HCT116 (cell line): ENCODE data around the gene PXN.

Experiments used
- EGR1 ChIP-seq: IDR thresholded peaks from 2 replicates; pipeline ENCODE4 v1.6.1; 2012; ENCODE audit warnings: low read depth
- EZH2 ChIP-seq: fragments of 200-600 bp; sonication (generic); IDR thresholded peaks from 2 replicates; pipeline ENCODE4 v1.6.1; 2017; ENCODE audit warnings: antibody characterized with exemption, mixed run types
- EZH2phosphoT487 ChIP-seq: fragments of 200-600 bp; IDR thresholded peaks from 2 replicates; pipeline ENCODE4 v1.6.1; 2018; ENCODE audit warnings: antibody characterized with exemption, borderline replicate concordance
- POLR2A ChIP-seq: IDR thresholded peaks from 2 replicates; pipeline ENCODE4 v1.7.0; 2011; ENCODE audit warnings: borderline replicate concordance; ENCODE audit not compliant: insufficient read depth, insufficient read length; ENCODE audit errors: extremely low read depth
- POLR2AphosphoS5 ChIP-seq: IDR thresholded peaks from 2 replicates; pipeline ENCODE4 v1.6.1; 2011; ENCODE audit warnings: mild to moderate bottlenecking, low read depth, low read length, moderate library complexity
- SIN3A ChIP-seq: IDR thresholded peaks from 2 replicates; pipeline ENCODE4 v1.6.1; 2012; ENCODE audit warnings: low read depth
- SP1 ChIP-seq: IDR thresholded peaks from 2 replicates; pipeline ENCODE4 v1.6.1; 2012; ENCODE audit warnings: low read depth
- SRF ChIP-seq: IDR thresholded peaks from 2 replicates; pipeline ENCODE4 v1.6.1; 2012; ENCODE audit warnings: low read depth
- ZNF274 ChIP-seq: fragments of 200-500 bp; sonication (Bioruptor generic); IDR thresholded peaks from 2 replicates; pipeline ENCODE4 v1.6.1; 2014; ENCODE audit warnings: mild to moderate bottlenecking, low read depth, low read length, inconsistent platforms
- TF ChIP-seq, protein P1 (sequence below): IDR thresholded peaks from 2 replicates; pipeline ENCODE4 v1.6.1; 2012
- TF ChIP-seq, protein P2 (sequence below), 3 experiments: fragments of 200-600 bp in 1 of 3; sonication (generic) in 1 of 3; IDR thresholded peaks in 2 of 3; conservative IDR thresholded peaks in 1 of 3; 2 replicates each; pipeline ENCODE4 v1.5.1; 2012 to 2017; ENCODE audit warnings: low read depth in 2 of 3, low read length in 2 of 3, antibody characterized with exemption in 1 of 3, borderline replicate concordance in 1 of 3, control low read depth in 1 of 3, mild to moderate bottlenecking in 1 of 3, mixed read lengths in 1 of 3, mixed run types in 1 of 3, moderate library complexity in 1 of 3; ENCODE audit not compliant: insufficient read depth in 1 of 3
- TF ChIP-seq, protein P3 (sequence below): IDR thresholded peaks from 2 replicates; pipeline ENCODE4 v1.6.1; 2011; ENCODE audit warnings: mild to moderate bottlenecking, low read length, moderate library complexity; ENCODE audit not compliant: insufficient replicate concordance; ENCODE audit errors: extremely low read depth
- TF ChIP-seq, protein P4 (sequence below): IDR thresholded peaks from 2 replicates; pipeline ENCODE4 v1.6.1; 2012
- TF ChIP-seq, protein P5 (sequence below): IDR thresholded peaks from 2 replicates; pipeline ENCODE4 v1.6.1; 2012; ENCODE audit warnings: low read depth

DNA sequence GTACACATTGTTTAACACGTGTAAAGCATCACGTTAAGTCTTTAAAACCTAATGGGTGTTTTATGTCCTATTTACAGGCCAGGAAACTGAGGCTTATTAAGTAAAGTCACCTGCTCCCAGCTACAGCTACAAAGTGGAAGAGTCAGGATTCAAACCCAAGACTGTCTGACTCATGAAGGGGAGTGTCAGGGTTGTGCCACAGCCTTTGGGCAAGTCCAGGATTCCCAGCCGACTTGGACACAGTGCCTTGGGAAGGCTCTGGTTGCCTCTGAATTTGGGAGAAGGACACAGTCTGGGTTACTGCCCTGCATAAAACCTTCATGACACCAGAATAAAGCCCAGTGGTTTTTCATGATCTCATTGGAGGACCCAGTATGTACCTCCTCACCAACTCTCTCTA lies 18.9 kb upstream of the PXN start:
- TF ChIP-seq, protein P1, sequence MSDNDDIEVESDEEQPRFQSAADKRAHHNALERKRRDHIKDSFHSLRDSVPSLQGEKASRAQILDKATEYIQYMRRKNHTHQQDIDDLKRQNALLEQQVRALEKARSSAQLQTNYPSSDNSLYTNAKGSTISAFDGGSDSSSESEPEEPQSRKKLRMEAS, result no peak
- TF ChIP-seq, protein P2, sequence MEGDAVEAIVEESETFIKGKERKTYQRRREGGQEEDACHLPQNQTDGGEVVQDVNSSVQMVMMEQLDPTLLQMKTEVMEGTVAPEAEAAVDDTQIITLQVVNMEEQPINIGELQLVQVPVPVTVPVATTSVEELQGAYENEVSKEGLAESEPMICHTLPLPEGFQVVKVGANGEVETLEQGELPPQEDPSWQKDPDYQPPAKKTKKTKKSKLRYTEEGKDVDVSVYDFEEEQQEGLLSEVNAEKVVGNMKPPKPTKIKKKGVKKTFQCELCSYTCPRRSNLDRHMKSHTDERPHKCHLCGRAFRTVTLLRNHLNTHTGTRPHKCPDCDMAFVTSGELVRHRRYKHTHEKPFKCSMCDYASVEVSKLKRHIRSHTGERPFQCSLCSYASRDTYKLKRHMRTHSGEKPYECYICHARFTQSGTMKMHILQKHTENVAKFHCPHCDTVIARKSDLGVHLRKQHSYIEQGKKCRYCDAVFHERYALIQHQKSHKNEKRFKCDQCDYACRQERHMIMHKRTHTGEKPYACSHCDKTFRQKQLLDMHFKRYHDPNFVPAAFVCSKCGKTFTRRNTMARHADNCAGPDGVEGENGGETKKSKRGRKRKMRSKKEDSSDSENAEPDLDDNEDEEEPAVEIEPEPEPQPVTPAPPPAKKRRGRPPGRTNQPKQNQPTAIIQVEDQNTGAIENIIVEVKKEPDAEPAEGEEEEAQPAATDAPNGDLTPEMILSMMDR (IDR thresholded peaks at IDR 0.05 in 2 of 3, conservative IDR thresholded peaks at IDR 0.05 in 1 of 3; ENCODE audit: borderline replicate concordance in 1 of 3, insufficient read depth in 1 of 3, low read depth in 2 of 3, low read length in 2 of 3), result no peak
- TF ChIP-seq EGR1, result no peak
- TF ChIP-seq EZH2, result no peak
- no peak for TF ChIP-seq SRF
- TF ChIP-seq, protein P3, sequence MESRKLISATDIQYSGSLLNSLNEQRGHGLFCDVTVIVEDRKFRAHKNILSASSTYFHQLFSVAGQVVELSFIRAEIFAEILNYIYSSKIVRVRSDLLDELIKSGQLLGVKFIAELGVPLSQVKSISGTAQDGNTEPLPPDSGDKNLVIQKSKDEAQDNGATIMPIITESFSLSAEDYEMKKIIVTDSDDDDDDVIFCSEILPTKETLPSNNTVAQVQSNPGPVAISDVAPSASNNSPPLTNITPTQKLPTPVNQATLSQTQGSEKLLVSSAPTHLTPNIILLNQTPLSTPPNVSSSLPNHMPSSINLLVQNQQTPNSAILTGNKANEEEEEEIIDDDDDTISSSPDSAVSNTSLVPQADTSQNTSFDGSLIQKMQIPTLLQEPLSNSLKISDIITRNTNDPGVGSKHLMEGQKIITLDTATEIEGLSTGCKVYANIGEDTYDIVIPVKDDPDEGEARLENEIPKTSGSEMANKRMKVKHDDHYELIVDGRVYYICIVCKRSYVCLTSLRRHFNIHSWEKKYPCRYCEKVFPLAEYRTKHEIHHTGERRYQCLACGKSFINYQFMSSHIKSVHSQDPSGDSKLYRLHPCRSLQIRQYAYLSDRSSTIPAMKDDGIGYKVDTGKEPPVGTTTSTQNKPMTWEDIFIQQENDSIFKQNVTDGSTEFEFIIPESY, result no peak
- no peak for TF ChIP-seq EZH2phosphoT487
- TF ChIP-seq POLR2A, result no peak
- TF ChIP-seq, protein P4, sequence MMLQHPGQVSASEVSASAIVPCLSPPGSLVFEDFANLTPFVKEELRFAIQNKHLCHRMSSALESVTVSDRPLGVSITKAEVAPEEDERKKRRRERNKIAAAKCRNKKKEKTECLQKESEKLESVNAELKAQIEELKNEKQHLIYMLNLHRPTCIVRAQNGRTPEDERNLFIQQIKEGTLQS, result no peak
- TF ChIP-seq SP1, result no peak
- no peak for TF ChIP-seq SIN3A
- no peak for TF ChIP-seq POLR2AphosphoS5
- TF ChIP-seq ZNF274, result no peak
- TF ChIP-seq, protein P5, sequence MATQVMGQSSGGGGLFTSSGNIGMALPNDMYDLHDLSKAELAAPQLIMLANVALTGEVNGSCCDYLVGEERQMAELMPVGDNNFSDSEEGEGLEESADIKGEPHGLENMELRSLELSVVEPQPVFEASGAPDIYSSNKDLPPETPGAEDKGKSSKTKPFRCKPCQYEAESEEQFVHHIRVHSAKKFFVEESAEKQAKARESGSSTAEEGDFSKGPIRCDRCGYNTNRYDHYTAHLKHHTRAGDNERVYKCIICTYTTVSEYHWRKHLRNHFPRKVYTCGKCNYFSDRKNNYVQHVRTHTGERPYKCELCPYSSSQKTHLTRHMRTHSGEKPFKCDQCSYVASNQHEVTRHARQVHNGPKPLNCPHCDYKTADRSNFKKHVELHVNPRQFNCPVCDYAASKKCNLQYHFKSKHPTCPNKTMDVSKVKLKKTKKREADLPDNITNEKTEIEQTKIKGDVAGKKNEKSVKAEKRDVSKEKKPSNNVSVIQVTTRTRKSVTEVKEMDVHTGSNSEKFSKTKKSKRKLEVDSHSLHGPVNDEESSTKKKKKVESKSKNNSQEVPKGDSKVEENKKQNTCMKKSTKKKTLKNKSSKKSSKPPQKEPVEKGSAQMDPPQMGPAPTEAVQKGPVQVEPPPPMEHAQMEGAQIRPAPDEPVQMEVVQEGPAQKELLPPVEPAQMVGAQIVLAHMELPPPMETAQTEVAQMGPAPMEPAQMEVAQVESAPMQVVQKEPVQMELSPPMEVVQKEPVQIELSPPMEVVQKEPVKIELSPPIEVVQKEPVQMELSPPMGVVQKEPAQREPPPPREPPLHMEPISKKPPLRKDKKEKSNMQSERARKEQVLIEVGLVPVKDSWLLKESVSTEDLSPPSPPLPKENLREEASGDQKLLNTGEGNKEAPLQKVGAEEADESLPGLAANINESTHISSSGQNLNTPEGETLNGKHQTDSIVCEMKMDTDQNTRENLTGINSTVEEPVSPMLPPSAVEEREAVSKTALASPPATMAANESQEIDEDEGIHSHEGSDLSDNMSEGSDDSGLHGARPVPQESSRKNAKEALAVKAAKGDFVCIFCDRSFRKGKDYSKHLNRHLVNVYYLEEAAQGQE, result no peak
